Lung (tissue), 12 donors: ENCODE measurements around the gene SLC5A10. TPM values are rescaled to one million over a fixed set of nuclear protein-coding genes. Genes with fewer than 3 reads are reported as not detected.

ENCODE experiments used
- ATAC-seq: fragments of 200-7000 bp; cut with Tn5 transposase; one replicate; pipeline ENCODE4 v1.9.1; 2020; ENCODE audit warnings: moderate number of reproducible peaks; ENCODE audit not compliant: insufficient read depth, low FRiP score
- DNase-seq, 3 donors: peaks; one replicate each; pipeline ENCODE4 v3.0.0-alpha.2; 2013 to 2017
- H3K27ac ChIP-seq, 2 donors: one replicate each; pipeline ENCODE4 v1.5.1; 2013; ENCODE audit warnings: mild to moderate bottlenecking in 2 of 2, moderate library complexity in 2 of 2, control low read depth in 1 of 2, inconsistent platforms in 1 of 2, low read depth in 1 of 2, low read length in 1 of 2
- H3K27me3 ChIP-seq, 3 donors: one replicate each; pipeline ENCODE4 v1.5.1; 2013; ENCODE audit warnings: low read length in 2 of 3; ENCODE audit not compliant: control insufficient read depth in 3 of 3, insufficient read depth in 3 of 3
- H3K36me3 ChIP-seq, 4 donors: one replicate each; pipeline ENCODE4 v1.5.1; 2013; ENCODE audit warnings: low read length in 4 of 4, mild to moderate bottlenecking in 1 of 4, moderate library complexity in 1 of 4; ENCODE audit not compliant: control insufficient read depth in 4 of 4, insufficient read depth in 4 of 4
- H3K4me1 ChIP-seq, 5 donors: one replicate each; pipeline ENCODE4 v1.5.1; 2013; ENCODE audit warnings: low read length in 5 of 5, mild to moderate bottlenecking in 2 of 5, moderate library complexity in 1 of 5; ENCODE audit not compliant: control insufficient read depth in 5 of 5, insufficient read depth in 5 of 5
- H3K4me3 ChIP-seq: one replicate; pipeline ENCODE4 v1.5.1; 2013; ENCODE audit warnings: mild to moderate bottlenecking, control low read depth, moderate library complexity
- H3K9ac ChIP-seq, 2 donors: one replicate each; pipeline ENCODE4 v1.5.1; 2013; ENCODE audit warnings: low read length in 2 of 2, control low read depth in 1 of 2; ENCODE audit not compliant: insufficient read depth in 1 of 2
- H3K9me3 ChIP-seq, 4 donors: one replicate each; pipeline ENCODE4 v1.5.1; 2013; ENCODE audit warnings: low read length in 3 of 4, mild to moderate bottlenecking in 1 of 4, moderate library complexity in 1 of 4; ENCODE audit not compliant: control insufficient read depth in 4 of 4, insufficient read depth in 3 of 4
- WGBS, 2 donors: extraction: QIAGEN DNeasy Blood & Tissue Kit; methylation state at CpG; one replicate each; pipeline ENCODE4 v1.1.7; 2013; 5-methylcytosine and 5-hydroxymethylcytosine counted together
- polyA plus RNA-seq, 2 donors: library from polyadenylated mRNA; stranded (reverse); fragments of 200-250 nt; gene quantifications; one replicate each; pipeline ENCODE4 v1.2.1, GENCODE V29; 2013
- total RNA-seq, 2 donors: library from RNA; depleted of rRNA in 1 of 2; stranded (reverse); fragments of >200 nt in 1 of 2; gene quantifications; one replicate each; pipeline ENCODE4 v1.2.1, GENCODE V29; 2014 to 2021
- TF ChIP-seq, protein P1 (sequence below): IDR thresholded peaks from 2 replicates; pipeline ENCODE4 v1.5.1; 2012; ENCODE audit warnings: mild to moderate bottlenecking; ENCODE audit errors: control extremely low read depth, extremely low read depth
- donor health status: control.
- donor health status: control.
- donor health status: Bipolar disorder and iron deficiency.
- donor health status: healthy.
- donor health status: DM: yes; HTN: yes; CAD: no.

The SLC5A10 gene
- total and polyA plus RNA-seq, 4 donors: 0.09 to 0.31 (median 0.21) TPM

DNA sequence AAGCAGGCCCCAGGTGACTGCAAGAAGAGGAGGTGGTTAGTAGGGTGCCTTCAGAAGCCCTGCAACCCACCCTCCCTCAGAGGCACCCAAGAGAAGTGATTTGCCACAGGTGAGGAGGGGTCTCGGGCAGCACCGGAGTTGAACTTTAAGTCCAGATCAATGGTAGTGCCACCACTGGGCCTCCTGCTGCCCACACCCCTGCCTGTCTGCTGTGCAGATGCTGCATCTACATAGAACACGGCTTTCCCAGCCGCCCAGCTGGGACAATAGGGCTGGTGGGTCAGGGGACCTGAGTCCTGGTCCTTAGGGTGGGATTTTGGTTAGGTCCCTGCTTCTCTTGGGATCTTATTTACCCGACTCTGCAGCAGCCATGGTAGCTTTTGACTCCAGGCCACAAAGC, 70.2 kb downstream of the SLC5A10 start:
- Histone ChIP-seq H3K4me3 (no peak overlapping the region), H3K27me3 (no peaks in the 10 kb centered on the region), H3K27ac (no peak overlapping the region), H3K36me3 (peaks cover 0 to 4% (median 0%) of the 10 kb centered on the region in 4 donors), H3K9ac (no peak overlapping the region), H3K4me1 (peaks cover 0 to 2% (median 0%) of the 10 kb centered on the region in 5 donors), H3K9me3 (no peaks in the 10 kb centered on the region)
- DNase-seq: no peak
- TF ChIP-seq, protein P1, sequence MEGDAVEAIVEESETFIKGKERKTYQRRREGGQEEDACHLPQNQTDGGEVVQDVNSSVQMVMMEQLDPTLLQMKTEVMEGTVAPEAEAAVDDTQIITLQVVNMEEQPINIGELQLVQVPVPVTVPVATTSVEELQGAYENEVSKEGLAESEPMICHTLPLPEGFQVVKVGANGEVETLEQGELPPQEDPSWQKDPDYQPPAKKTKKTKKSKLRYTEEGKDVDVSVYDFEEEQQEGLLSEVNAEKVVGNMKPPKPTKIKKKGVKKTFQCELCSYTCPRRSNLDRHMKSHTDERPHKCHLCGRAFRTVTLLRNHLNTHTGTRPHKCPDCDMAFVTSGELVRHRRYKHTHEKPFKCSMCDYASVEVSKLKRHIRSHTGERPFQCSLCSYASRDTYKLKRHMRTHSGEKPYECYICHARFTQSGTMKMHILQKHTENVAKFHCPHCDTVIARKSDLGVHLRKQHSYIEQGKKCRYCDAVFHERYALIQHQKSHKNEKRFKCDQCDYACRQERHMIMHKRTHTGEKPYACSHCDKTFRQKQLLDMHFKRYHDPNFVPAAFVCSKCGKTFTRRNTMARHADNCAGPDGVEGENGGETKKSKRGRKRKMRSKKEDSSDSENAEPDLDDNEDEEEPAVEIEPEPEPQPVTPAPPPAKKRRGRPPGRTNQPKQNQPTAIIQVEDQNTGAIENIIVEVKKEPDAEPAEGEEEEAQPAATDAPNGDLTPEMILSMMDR: no peak
- ATAC-seq: no peak
- WGBS, 2 donors: 91 to 98% methylated on average over 5 of the region's 5 CpGs

DNA sequence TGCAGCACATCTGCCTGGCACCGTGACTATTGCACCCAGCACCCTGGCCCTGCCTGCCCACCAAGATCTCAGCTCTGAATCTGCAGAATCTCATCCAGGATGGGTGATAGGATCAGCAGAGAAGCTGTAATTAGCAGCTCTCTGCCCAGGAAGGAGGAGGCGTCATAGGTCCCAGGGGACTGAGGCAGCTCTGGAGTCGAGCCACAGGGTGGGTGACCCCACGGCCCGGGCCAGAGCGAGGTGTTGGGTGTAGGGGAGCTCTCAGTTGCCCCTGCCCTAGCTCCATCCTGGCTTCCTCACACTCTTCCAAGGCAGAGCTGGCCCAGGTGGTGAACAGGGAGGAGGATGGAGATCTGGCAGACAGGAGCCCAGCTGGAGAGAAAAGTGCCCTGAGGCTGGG, 70.8 kb downstream of the SLC5A10 start:
- TF ChIP-seq, protein P1: no peak
- no peak for ATAC-seq
- 93 to 94% methylated on average over 6 of the region's 6 CpGs for WGBS, 2 donors

GRCh38 chr17:19023209-19023999, 71.4 kb downstream of the SLC5A10 start:
- no peak overlapping the region for H3K9ac ChIP-seq
- ATAC-seq (no peak), DNase-seq (no peak)
- H3K36me3 ChIP-seq: peaks cover 0 to 4% (median 0%) of the 10 kb centered on the region in 4 donors
- TF ChIP-seq, protein P1: no peak
- no peak overlapping the region for H3K27ac ChIP-seq
- H3K4me1 ChIP-seq: no peaks in the 10 kb centered on the region
- no peak overlapping the region for H3K4me3 ChIP-seq
- 88 to 96% methylated on average over 8 to 9 of the region's 9 CpGs for WGBS, 2 donors
- H3K27me3 ChIP-seq: no peaks in the 10 kb centered on the region
- H3K9me3 ChIP-seq: no peaks in the 10 kb centered on the region

More for the DNA sequence above, 70.8 kb downstream of the SLC5A10 start:
- Histone ChIP-seq H3K36me3 (peaks cover 0 to 4% (median 0%) of the 10 kb centered on the region in 4 donors), H3K27me3 (no peaks in the 10 kb centered on the region), H3K9me3 (no peaks in the 10 kb centered on the region), H3K4me1 (no peaks in the 10 kb centered on the region), H3K27ac (no peak overlapping the region), H3K9ac (no peak overlapping the region), H3K4me3 (no peak overlapping the region)
- DNase-seq: no peak
